LNCaP clone FGC (cell line): Measurements from ENCODE around the gene MYOD1.

ENCODE experiments used
- DNase-seq: peaks from one replicate; pipeline ENCODE4 v3.0.0-alpha.2; 2011; ENCODE audit warnings: low read depth
- H3K4me3 ChIP-seq: 2 replicates; pipeline ENCODE4 v1.5.1; 2011; ENCODE audit warnings: mild to moderate bottlenecking, low read depth, low read length, control low read depth
- TF ChIP-seq, protein P1 (sequence below): IDR thresholded peaks from 2 replicates; pipeline ENCODE4 v1.5.1; 2012; ENCODE audit warnings: mild to moderate bottlenecking; ENCODE audit not compliant: control insufficient read depth, insufficient read depth; ENCODE audit errors: extremely low read depth

Gene MYOD1

DNA sequence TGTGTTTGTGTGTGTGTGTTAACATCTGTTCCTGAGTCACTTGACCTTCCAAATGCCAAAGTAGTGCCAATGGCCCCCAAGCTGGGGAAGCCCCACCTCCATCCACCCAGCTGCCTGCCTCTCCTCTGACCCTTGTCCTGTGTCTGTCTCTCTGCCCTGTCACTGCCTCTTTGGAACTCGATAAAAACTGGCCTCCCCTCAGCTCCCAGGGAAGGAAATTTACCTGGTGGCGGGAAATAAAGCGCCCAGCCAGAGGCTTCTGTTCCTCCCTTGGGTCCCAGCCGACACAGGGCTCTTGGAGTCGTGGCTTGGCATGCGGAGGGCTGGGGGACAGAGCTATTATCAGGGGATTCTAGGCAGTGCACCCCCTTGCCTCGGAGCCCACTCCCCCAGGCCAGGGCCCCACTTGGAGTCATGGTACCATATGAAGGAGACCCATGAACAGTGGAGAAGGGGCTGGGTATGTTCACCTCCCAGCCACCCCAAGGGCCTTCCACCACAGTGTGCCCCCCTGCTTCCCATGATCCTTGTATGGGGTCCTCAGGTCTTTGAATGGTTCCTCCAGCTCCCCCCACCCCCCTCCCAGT, 21.4 kb downstream of the MYOD1 start:
- H3K4me3 ChIP-seq: no peak overlapping the region
- no peak for DNase-seq
- TF ChIP-seq, protein P1, sequence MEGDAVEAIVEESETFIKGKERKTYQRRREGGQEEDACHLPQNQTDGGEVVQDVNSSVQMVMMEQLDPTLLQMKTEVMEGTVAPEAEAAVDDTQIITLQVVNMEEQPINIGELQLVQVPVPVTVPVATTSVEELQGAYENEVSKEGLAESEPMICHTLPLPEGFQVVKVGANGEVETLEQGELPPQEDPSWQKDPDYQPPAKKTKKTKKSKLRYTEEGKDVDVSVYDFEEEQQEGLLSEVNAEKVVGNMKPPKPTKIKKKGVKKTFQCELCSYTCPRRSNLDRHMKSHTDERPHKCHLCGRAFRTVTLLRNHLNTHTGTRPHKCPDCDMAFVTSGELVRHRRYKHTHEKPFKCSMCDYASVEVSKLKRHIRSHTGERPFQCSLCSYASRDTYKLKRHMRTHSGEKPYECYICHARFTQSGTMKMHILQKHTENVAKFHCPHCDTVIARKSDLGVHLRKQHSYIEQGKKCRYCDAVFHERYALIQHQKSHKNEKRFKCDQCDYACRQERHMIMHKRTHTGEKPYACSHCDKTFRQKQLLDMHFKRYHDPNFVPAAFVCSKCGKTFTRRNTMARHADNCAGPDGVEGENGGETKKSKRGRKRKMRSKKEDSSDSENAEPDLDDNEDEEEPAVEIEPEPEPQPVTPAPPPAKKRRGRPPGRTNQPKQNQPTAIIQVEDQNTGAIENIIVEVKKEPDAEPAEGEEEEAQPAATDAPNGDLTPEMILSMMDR: no peak

DNA sequence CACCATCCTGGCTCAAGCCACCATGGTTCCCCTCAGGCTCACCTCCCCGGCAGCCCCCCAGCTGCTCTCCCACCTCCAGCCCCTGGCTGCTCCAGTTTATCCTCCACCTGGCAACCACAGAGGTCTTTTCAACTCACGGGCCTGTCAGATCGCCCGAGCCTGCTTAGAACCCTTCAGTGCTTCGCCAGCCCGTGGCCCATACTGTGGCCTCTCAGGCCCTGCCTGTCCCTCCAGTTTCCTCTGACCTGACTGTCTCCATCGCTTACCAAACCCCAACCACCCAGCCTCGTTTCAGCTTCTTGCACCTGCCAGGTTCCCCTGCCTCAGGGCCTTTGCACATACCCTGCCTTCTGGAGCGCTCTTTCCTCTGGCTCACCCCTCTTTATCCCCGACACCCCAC, 22.1 kb downstream of the MYOD1 start:
- H3K4me3 ChIP-seq: no peak overlapping the region
- TF ChIP-seq, protein P1: no peak
- DNase-seq: no peak

DNA sequence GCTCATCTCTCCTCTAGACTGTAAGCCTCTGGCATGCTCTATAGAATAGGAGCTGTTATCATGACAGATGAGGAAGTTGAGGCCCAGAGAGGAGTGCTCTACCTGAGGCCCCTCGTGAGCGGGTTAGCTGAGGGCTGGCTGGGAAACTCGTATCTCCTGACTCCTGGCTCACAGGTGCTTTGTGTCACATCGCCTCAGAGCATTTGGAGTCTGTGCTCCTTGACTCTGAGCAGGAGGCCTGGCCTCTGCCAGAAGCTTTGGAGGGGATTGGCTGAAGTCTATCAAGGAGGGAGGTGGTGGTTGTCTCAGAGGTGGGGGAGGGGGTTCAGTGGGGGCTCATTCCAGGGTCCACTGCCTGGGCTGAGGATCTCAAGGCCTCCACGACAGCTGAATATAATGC, 22.6 kb downstream of the MYOD1 start:
- no peak for DNase-seq
- no peak overlapping the region for H3K4me3 ChIP-seq
- TF ChIP-seq, protein P1: no peak

DNA sequence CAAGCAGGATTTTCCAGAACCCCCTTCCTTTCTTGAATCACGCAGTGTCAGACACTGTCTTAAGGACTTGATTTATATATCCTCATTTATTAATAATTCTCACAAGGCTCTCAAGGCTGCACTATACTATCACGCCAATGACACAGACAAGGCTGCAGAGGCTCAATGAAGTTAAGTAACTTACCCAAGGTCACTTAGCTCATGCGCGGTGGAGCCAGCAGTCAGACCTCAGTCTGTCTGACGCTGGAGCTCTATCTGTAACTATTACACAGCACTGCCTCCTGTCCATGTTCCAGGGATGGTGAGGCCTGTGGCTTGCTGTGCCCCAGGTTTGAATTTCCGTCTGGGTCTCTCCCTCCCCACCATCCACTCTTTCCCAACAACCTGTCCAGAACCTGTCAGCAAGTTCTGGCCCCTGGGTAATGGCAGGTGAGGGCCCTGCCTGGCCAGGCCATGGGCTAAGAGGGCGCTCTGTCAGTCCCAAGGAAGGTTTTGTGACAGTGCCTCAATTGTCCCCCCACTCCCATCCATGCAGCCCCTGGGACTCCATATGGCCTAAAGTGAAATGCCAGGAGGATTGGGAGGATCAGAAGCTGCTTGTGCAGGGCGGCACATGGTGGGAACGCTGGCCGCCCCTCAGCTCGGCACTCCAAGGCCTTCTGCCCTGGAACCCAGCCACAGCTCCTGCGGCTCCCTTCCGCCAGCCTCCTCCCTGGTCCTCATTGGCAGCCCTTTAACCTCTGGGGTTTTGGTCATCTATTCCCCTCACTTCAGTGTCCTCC, 23.8 kb downstream of the MYOD1 start:
- TF ChIP-seq, protein P1: no peak
- no peak for DNase-seq
- no peak overlapping the region for H3K4me3 ChIP-seq

DNA sequence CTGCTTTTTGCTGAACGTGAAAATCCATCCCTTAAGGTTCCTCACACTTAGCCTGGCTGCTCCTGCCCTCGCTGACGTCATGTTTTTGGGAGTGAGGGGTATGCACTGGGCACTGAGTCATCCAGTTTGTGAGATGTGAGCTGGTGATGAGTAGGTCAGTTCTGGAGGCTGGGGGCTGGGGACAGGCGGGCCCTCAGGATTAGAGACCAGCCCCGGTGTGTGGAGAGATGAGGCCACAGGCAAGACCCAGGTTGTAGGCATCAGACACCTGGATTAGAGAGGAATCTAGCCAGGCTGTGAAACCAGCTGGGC, 24.4 kb downstream of the MYOD1 start:
- no peak for DNase-seq
- TF ChIP-seq, protein P1: no peak
- H3K4me3 ChIP-seq: no peak overlapping the region

DNA sequence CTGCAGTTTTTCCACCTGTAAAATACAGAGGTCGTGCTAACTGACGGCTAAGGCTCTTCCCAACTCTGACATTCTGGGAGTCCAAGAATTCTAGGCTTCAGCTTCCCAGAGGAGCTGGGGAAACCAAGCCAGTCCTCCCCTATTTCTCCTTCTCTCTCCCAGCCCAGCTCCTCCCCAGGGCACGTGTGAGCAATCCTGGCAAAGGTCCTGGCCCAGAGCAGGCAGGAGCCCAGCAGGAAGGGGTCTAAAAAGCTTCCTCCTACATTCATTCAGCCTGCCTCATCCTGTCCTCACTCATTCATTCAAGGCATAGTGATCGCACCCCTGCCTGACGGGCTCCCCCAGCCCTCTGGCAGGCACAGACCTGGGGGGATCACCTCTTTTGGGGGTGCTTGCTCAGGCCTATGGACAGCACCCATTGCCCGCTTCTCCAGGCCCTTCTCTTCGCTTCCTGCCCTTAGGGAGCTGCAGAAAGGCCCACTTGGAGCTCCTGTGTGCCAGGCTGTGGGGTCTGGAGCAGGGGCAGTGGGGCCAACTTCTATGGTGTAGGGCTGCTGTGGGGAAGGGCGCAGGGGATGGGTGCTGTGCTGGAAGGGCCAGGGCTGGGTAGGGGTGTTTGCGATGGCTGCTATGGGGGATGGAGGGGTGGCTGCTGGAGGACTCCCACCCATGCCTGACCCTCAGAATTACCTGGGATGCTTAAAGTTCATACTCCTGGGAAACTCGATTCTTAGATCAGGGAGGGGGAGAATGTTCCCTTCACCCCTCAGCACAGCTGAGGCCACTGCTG, 25.0 kb downstream of the MYOD1 start:
- TF ChIP-seq, protein P1: no peak
- no peak overlapping the region for H3K4me3 ChIP-seq
- no peak for DNase-seq
